Tibial artery (tissue), 4 donors: ENCODE measurements around the gene GPATCH2L.

ENCODE experiments used
- DNase-seq, 2 donors: peaks; one replicate each; pipeline ENCODE4 v3.0.0-alpha.2; 2019
- H3K27ac ChIP-seq, 2 donors: fragments of 200-600 bp; sonication (generic) in 1 of 2; 1 replicate in 1 of 2; 2 replicates in 1 of 2; pipeline ENCODE4 v1.5.1; 2018 to 2019; ENCODE audit warnings: mild to moderate bottlenecking in 1 of 2
- H3K27me3 ChIP-seq, 2 donors: fragments of 200-600 bp; sonication (generic) in 1 of 2; one replicate each; pipeline versions ENCODE4 v1.5.1 to v1.6.0; 2016 to 2019
- H3K36me3 ChIP-seq, 3 donors: fragments of 200-600 bp; sonication (generic) in 2 of 3; one replicate each; pipeline ENCODE4 v1.5.1; 2016 to 2019; ENCODE audit warnings: mild to moderate bottlenecking in 2 of 3
- H3K4me1 ChIP-seq, 4 donors: fragments of 200-600 bp; sonication (generic) in 2 of 4; 1 replicate in 3 of 4; 2 replicates in 1 of 4; pipeline ENCODE4 v1.5.1; 2016 to 2019
- H3K4me3 ChIP-seq, 2 donors: fragments of 200-600 bp; sonication (generic) in 1 of 2; 1 replicate in 1 of 2; 2 replicates in 1 of 2; pipeline ENCODE4 v1.5.1; 2018 to 2019; ENCODE audit warnings: mild to moderate bottlenecking in 2 of 2
- H3K9me3 ChIP-seq, 3 donors: fragments of 200-600 bp; sonication (generic) in 1 of 3; one replicate each; pipeline ENCODE4 v1.5.1; 2016 to 2019
- CTCF ChIP-seq, 2 experiments: fragments of 200-600 bp in 1 of 2; fragments of 450-650 bp in 1 of 2; IDR thresholded peaks; one replicate each; pipeline ENCODE4 v1.5.1; 2017 to 2019; ENCODE audit warnings: antibody characterized with exemption in 2 of 2, mild to moderate bottlenecking in 1 of 2, moderate library complexity in 1 of 2
- intact Hi-C: fragments of 100-400 bp; cut with DNase I; formaldehyde crosslinking; loops from one replicate; pipeline ENCODE4 v1.15.0; 2023; ENCODE audit warnings: low total_unique reads

GPATCH2L gene

GRCh38 chr14:76217179-76217578 lies 65.5 kb downstream of the GPATCH2L start:
- H3K36me3 ChIP-seq = no peaks in the 10 kb centered on the region
- no peak for TF ChIP-seq CTCF (IDR thresholded peaks at IDR 0.05)
- DNase-seq = no peak

GRCh38 chr14:76218662-76219061 lies 66.9 kb downstream of the GPATCH2L start:
- Histone ChIP-seq H3K4me1 (no peaks in the 10 kb centered on the region), H3K9me3 (peaks cover 0 to 7% (median 3%) of the 10 kb centered on the region in 3 donors), H3K36me3 (no peaks in the 10 kb centered on the region), H3K27ac (no peak overlapping the region), H3K4me3 (no peak overlapping the region), H3K27me3 (no peaks in the 10 kb centered on the region)
- intact Hi-C loops = no loop called here
- no peak for TF ChIP-seq CTCF (IDR thresholded peaks at IDR 0.05)
- no peak for DNase-seq

More at GRCh38 chr14:76217179-76217578, 65.5 kb downstream of the GPATCH2L start:
- intact Hi-C loops = no loop called here
- Histone ChIP-seq H3K4me1 (no peaks in the 10 kb centered on the region), H3K9me3 (peaks cover 0 to 7% (median 5%) of the 10 kb centered on the region in 3 donors), H3K27ac (no peak overlapping the region), H3K27me3 (no peaks in the 10 kb centered on the region), H3K4me3 (no peak overlapping the region)

GRCh38 chr14:76219873-76220272 lies 68.2 kb downstream of the GPATCH2L start:
- H3K27ac ChIP-seq = no peak overlapping the region
- no peaks in the 10 kb centered on the region for H3K4me1 ChIP-seq
- no peaks in the 10 kb centered on the region for H3K36me3 ChIP-seq
- intact Hi-C loops = no loop called here
- no peak overlapping the region for H3K4me3 ChIP-seq
- DNase-seq = no peak
- no peak for TF ChIP-seq CTCF (IDR thresholded peaks at IDR 0.05)
- no peaks in the 10 kb centered on the region for H3K27me3 ChIP-seq
- peaks cover 0 to 8% (median 4%) of the 10 kb centered on the region in 3 donors for H3K9me3 ChIP-seq

- H3K36me3 ChIP-seq = no peaks in the 10 kb centered on the region
- DNase-seq = no peak
- intact Hi-C loops = no loop called here
- no peak overlapping the region for H3K4me3 ChIP-seq
- H3K9me3 ChIP-seq = peaks cover 0 to 5% (median 4%) of the 10 kb centered on the region in 3 donors
- H3K4me1 ChIP-seq = no peaks in the 10 kb centered on the region
- H3K27me3 ChIP-seq = no peaks in the 10 kb centered on the region
- TF ChIP-seq CTCF (IDR thresholded peaks at IDR 0.05) = no peak
- no peak overlapping the region for H3K27ac ChIP-seq
These were observed 75.8 kb downstream of the GPATCH2L start for GRCh38 chr14:76227450-76228050.

GRCh38 chr14:76228138-76228537 lies 76.4 kb downstream of the GPATCH2L start:
- Histone ChIP-seq H3K36me3 (no peaks in the 10 kb centered on the region), H3K27me3 (no peaks in the 10 kb centered on the region), H3K4me1 (no peaks in the 10 kb centered on the region), H3K9me3 (peaks cover 0 to 5% (median 4%) of the 10 kb centered on the region in 3 donors), H3K27ac (no peak overlapping the region), H3K4me3 (no peak overlapping the region)
- TF ChIP-seq CTCF (IDR thresholded peaks at IDR 0.05) = no peak
- no peak for DNase-seq
- intact Hi-C loops = no loop called here

- Histone ChIP-seq H3K27me3 (no peaks in the 10 kb centered on the region), H3K4me1 (no peaks in the 10 kb centered on the region), H3K9me3 (no peaks in the 10 kb centered on the region), H3K27ac (no peak overlapping the region), H3K4me3 (no peak overlapping the region), H3K36me3 (peaks cover 0 to 12% (median 5%) of the 10 kb centered on the region in 3 donors)
- intact Hi-C loops = no loop called here
- no peak for TF ChIP-seq CTCF (IDR thresholded peaks at IDR 0.05)
- DNase-seq = no peak
These were observed 81.1 kb downstream of the GPATCH2L start for GRCh38 chr14:76232800-76233199.
